Measurements from ENCODE around the gene NDUFB7. TPM values are rescaled to one million over a fixed set of nuclear protein-coding genes. Genes with fewer than 3 reads are reported as not detected.
A peak's percentile ranks its signal among the peaks of the same experiment; 100 is the strongest.

Gene NDUFB7
- total RNA-seq, 1 experiment from 2014 or later: 155 TPM

DNA sequence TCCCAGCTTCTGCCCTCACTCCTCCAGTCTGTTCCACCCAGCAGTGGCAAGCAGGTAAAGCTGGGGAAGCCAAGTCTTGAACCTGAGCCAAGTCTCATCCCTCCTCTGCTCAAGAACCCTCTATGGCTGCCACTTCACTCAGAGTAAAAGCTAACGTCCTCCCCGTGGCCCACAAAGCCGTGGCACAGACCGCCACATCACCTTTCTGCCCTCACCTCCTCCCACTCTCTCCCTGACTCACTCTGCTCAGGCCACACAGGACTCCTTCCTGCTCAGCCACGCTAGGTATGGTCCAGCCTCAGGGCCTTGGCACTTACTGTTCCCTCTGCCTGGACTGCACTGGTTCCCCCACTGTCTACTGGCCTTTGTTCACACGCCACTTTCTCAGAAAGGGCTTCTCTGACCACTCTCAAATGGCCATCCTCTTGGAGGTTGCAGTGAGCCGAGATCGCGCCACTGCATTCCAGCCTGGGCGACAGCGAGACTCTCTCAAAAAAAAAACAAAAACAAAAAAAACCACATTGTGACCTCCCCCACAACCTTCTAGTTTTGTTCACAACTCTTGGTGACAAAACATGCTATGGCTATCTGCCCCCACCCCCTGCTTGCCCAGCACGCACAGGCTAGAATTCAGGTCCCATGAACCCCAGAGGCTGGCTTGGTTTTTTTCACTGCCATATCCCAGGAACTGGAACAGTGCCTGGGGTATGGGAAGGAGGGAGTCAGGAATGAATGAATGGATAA, 15.8 kb downstream of the NDUFB7 start:
- H2BK120ac ChIP-seq (ENCODE audit: low read depth, low read length, poor library complexity, severe bottlenecking): no peak overlapping the region
- H3K27ac ChIP-seq (ENCODE audit: insufficient read length, low read depth, low read length): no peak overlapping the region
- H3K4me3 Mint-ChIP-seq: no peak overlapping the region; a peak in 1 of 5 replicates
- H4K91ac ChIP-seq (ENCODE audit: insufficient read length, low read depth, low read length): no peak overlapping the region
- H3K27me3 ChIP-seq (ENCODE audit: insufficient read depth, low read length): no peaks in the 10 kb centered on the region
- no peak overlapping the region for H3K14ac ChIP-seq (ENCODE audit: insufficient read depth, low read length)
- no peak overlapping the region for H4K5ac ChIP-seq (ENCODE audit: insufficient read length, low read depth, low read length)
- H2BK5ac ChIP-seq (ENCODE audit: insufficient read length, low read length): no peak overlapping the region
- H4K20me1 ChIP-seq (ENCODE audit: control insufficient read depth, insufficient read depth, insufficient read length): no peaks in the 10 kb centered on the region
- no peak overlapping the region for H2BK15ac ChIP-seq (ENCODE audit: low read depth, low read length)
- no peak overlapping the region for H3K23ac ChIP-seq (ENCODE audit: insufficient read length, low read depth, low read length)
- H2BK12ac ChIP-seq (ENCODE audit: insufficient read length, low read depth, low read length): no peak overlapping the region
- no peaks in the 10 kb centered on the region; the same call in 1 of the 2 replicates for H3K4me1 ChIP-seq (ENCODE audit: insufficient read depth, low read length)
- no peak overlapping the region for H4K8ac ChIP-seq (replicated peaks; ENCODE audit: insufficient read length, low read depth, low read length)
- peak overlapping the region; percentile 80 for H2AK5ac ChIP-seq (ENCODE audit: insufficient read length, low read length)
- H2AFZ ChIP-seq (ENCODE audit: low read length): no peak overlapping the region
- H3K9ac ChIP-seq (ENCODE audit: extremely low read depth, insufficient read length, low read length): no peak overlapping the region
- peak; percentile 30 for DNase-seq
- H3K9me3 ChIP-seq (ENCODE audit: control insufficient read depth, low read depth, low read length): no peaks in the 10 kb centered on the region
- no peaks in the 10 kb centered on the region for H3K9me3 Mint-ChIP-seq
- peak overlapping the region; percentile 34 to 87 (median 75); a peak in 5 of 7 replicates for H3K27ac Mint-ChIP-seq
- TF ChIP-seq, protein P1, sequence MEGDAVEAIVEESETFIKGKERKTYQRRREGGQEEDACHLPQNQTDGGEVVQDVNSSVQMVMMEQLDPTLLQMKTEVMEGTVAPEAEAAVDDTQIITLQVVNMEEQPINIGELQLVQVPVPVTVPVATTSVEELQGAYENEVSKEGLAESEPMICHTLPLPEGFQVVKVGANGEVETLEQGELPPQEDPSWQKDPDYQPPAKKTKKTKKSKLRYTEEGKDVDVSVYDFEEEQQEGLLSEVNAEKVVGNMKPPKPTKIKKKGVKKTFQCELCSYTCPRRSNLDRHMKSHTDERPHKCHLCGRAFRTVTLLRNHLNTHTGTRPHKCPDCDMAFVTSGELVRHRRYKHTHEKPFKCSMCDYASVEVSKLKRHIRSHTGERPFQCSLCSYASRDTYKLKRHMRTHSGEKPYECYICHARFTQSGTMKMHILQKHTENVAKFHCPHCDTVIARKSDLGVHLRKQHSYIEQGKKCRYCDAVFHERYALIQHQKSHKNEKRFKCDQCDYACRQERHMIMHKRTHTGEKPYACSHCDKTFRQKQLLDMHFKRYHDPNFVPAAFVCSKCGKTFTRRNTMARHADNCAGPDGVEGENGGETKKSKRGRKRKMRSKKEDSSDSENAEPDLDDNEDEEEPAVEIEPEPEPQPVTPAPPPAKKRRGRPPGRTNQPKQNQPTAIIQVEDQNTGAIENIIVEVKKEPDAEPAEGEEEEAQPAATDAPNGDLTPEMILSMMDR (conservative IDR thresholded peaks at IDR 0.05): no peak
- no peak overlapping the region for H3K4me2 ChIP-seq (ENCODE audit: insufficient read depth, insufficient read length, low read length)
- H3K23me2 ChIP-seq (ENCODE audit: insufficient read length, low read depth, low read length, poor library complexity, severe bottlenecking): peaks cover 3% of the 10 kb centered on the region
- H3K4me1 Mint-ChIP-seq: peaks cover 20 to 41% of the 10 kb centered on the region in 2 experiments
- no peaks in the 10 kb centered on the region for H3K27me3 Mint-ChIP-seq (ENCODE audit: low read depth)
- no peak overlapping the region for H3T11ph ChIP-seq (ENCODE audit: low read length)
- peak overlapping the region; percentile 34 for H3K18ac ChIP-seq (ENCODE audit: insufficient read length, low read depth, low read length)
- no peak overlapping the region for H3K56ac ChIP-seq (ENCODE audit: insufficient read length, low read depth, low read length)
- H3K4ac ChIP-seq (ENCODE audit: low read depth, low read length): no peak overlapping the region
- H2BK20ac ChIP-seq (ENCODE audit: low read depth, low read length, poor library complexity, severe bottlenecking): no peak overlapping the region
- peaks cover 1% of the 10 kb centered on the region; the same call in 1 of the 2 replicates for H3K79me2 ChIP-seq (ENCODE audit: insufficient read depth, low read length)
- H3K79me1 ChIP-seq (ENCODE audit: insufficient read depth, low read depth, low read length, poor library complexity, severe bottlenecking): peaks cover 7% of the 10 kb centered on the region
- no peaks in the 10 kb centered on the region; a peak in 3 of 7 replicates for H3K36me3 Mint-ChIP-seq (ENCODE audit: insufficient read depth in 1 of 3, low read depth in 3 of 3)
- no CpG with 5 or more reads among the region's 12 CpGs for WGBS (ENCODE audit: extremely low coverage, insufficient read length, low lambda C conversion rate)
